Sciatic nerve (tissue), 2 donors: Measurements from ENCODE around the gene MED20. TPM values are rescaled to one million over a fixed set of nuclear protein-coding genes. Genes with fewer than 3 reads are reported as not detected.

ENCODE experiments used
- ATAC-seq: fragments of 200-7000 bp; cut with Tn5 transposase; one replicate; pipeline ENCODE4 v1.9.1; 2020; ENCODE audit warnings: mild to moderate bottlenecking, moderate library complexity
- DNase-seq: peaks from one replicate; pipeline ENCODE4 v3.0.0-alpha.2; 2020; ENCODE audit warnings: low spot score
- intact Hi-C: fragments of 100-400 bp; cut with DNase I; formaldehyde crosslinking; loops from one replicate; pipeline ENCODE4 v1.14.2; 2022
- total RNA-seq: library from RNA; stranded (reverse); fragmentation: NEBNext Ultra II Directional; extraction: Animal tissue kit (Norgen Biotek cat#: 25700); gene quantifications from one replicate; pipeline ENCODE4 v1.2.1, GENCODE V29; 2021
- donor health status: DM: no; HTN: no; CAD: no.
- donor health status: DM: no; HTN: no; CAD: no.

Gene MED20
- total RNA-seq, 1 donor from 2014 or later, result 14.6 TPM

GRCh38 chr6:41942067-41942851 is 21.3 kb upstream of the MED20 start:
- no peak for ATAC-seq

GRCh38 chr6:41941280-41942066 is 20.5 kb upstream of the MED20 start, which contains the start of gene CCND3:
Gene CCND3 (minus strand): TSS chr6:41941808. CDS start chr6:41941649, 159 bp downstream.
- ATAC-seq (peak; percentile 97), DNase-seq (peak; percentile 96)
- intact Hi-C loops, result no loop called here

More at GRCh38 chr6:41942067-41942851, 21.3 kb upstream of the MED20 start:
- intact Hi-C loops, result no loop called here
- no peak for DNase-seq

- ATAC-seq (peak; percentile 17), DNase-seq (peak; percentile 72)
- intact Hi-C loops, result no loop called here
These were observed 19.9 kb upstream of the MED20 start for GRCh38 chr6:41940759-41941279.

- DNase-seq (peak; percentile 61), ATAC-seq (no peak)
- intact Hi-C loops, result loop anchor here (5.0 to 10.0 kb wide), 2 partner anchors 102 to 155 kb away; partner anchors contain the start of genes PRICKLE4 and TOMM6
These were observed 19.2 kb upstream of the MED20 start for GRCh38 chr6:41939848-41940758.

GRCh38 chr6:41939176-41939847 is 18.4 kb upstream of the MED20 start:
- intact Hi-C loops, result loop anchor here (5.0 to 10.0 kb wide), 2 partner anchors 103 to 155 kb away; partner anchors contain the start of genes PRICKLE4 and TOMM6
- ATAC-seq (no peak), DNase-seq (peak; percentile 64)

- no peak for ATAC-seq
- intact Hi-C loops, result loop anchor here (5.0 to 10.0 kb wide), 2 partner anchors 104 to 154 kb away; partner anchors contain the start of genes PRICKLE4 and TOMM6
- DNase-seq, result no peak
These were observed 17.7 kb upstream of the MED20 start for GRCh38 chr6:41938590-41939175.

GRCh38 chr6:41937861-41938574 is 17.1 kb upstream of the MED20 start:
- no peak for DNase-seq
- ATAC-seq, result no peak

GRCh38 chr6:41937472-41937860 is 16.5 kb upstream of the MED20 start:
- no peak for DNase-seq
- intact Hi-C loops, result loop anchor here (5.0 to 10.0 kb wide), 2 partner anchors 105 to 153 kb away; partner anchors contain the start of genes PRICKLE4 and TOMM6
- no peak for ATAC-seq

More at GRCh38 chr6:41937861-41938574, 17.1 kb upstream of the MED20 start:
- intact Hi-C loops, result loop anchor here (5.0 to 10.0 kb wide), 2 partner anchors 104 to 153 kb away; partner anchors contain the start of genes PRICKLE4 and TOMM6

- intact Hi-C loops, result loop anchor here (5.0 to 10.0 kb wide), 2 partner anchors 106 to 151 kb away; partner anchors contain the start of genes PRICKLE4 and TOMM6
- DNase-seq (peak; percentile 69), ATAC-seq (peak; percentile 69)
These were observed 15.3 kb upstream of the MED20 start for GRCh38 chr6:41936073-41936837.

- no peak for ATAC-seq
These were observed 14.7 kb upstream of the MED20 start for GRCh38 chr6:41935685-41936072.

GRCh38 chr6:41935193-41935574 is 14.2 kb upstream of the MED20 start:
- ATAC-seq (no peak), DNase-seq (no peak)
- intact Hi-C loops, result loop anchor here (5.0 to 10.0 kb wide), 2 partner anchors 107 to 150 kb away; partner anchors contain the start of genes PRICKLE4 and TOMM6

More at GRCh38 chr6:41935685-41936072, 14.7 kb upstream of the MED20 start:
- no peak for DNase-seq
- intact Hi-C loops, result loop anchor here (5.0 to 10.0 kb wide), 2 partner anchors 107 to 151 kb away; partner anchors contain the start of genes PRICKLE4 and TOMM6

- ATAC-seq (peak; percentile 36), DNase-seq (no peak)
- intact Hi-C loops, result loop anchor here (5.0 to 10.0 kb wide), 2 partner anchors 108 to 150 kb away; partner anchors contain the start of genes PRICKLE4 and TOMM6
These were observed 13.6 kb upstream of the MED20 start for GRCh38 chr6:41934278-41935192.

GRCh38 chr6:41932378-41932777 is 11.4 kb upstream of the MED20 start:
- intact Hi-C loops, result loop anchor here (10.0 kb wide), 1 partner anchor 148 kb away; the partner anchor contains the start of genes PRICKLE4 and TOMM6
- ATAC-seq (no peak), DNase-seq (no peak)

- ATAC-seq (no peak), DNase-seq (no peak)
- intact Hi-C loops, result loop anchor here (10.0 kb wide), 1 partner anchor 147 kb away; the partner anchor contains the start of genes PRICKLE4 and TOMM6
These were observed 10.9 kb upstream of the MED20 start for GRCh38 chr6:41931792-41932191.
